Activated T-helper 17 cell treated with anti-CD3 and anti-CD28 coated beads, Interleukin-2, amount 50 U/mL, for 72 hours (primary cell): ENCODE results near the gene POLR3E. TPM values are rescaled to one million over a fixed set of nuclear protein-coding genes. Genes with fewer than 3 reads are reported as not detected.
A peak's percentile ranks its signal among the peaks of the same experiment; 100 is the strongest.
"Not testable (repeated sequence)": the region's sequence is repeated elsewhere in the genome, so short reads cannot be mapped to it uniquely, and the experiment has no call there.

ENCODE experiments used
- ATAC-seq: fragments of 150-1000 bp; cut with Tn5 transposase; replicated peaks from 2 replicates; pipeline ENCODE4 v1.10.0; 2021; ENCODE audit warnings: mild to moderate bottlenecking, moderate library complexity
- H3K27ac Mint-ChIP-seq: one replicate; pipeline ENCODE4 v1.8.0; 2022; ENCODE audit warnings: mixed read lengths
- H3K27me3 Mint-ChIP-seq: one replicate; pipeline ENCODE4 v1.8.0; 2022; ENCODE audit warnings: mixed read lengths
- H3K36me3 Mint-ChIP-seq: one replicate; pipeline ENCODE4 v1.8.0; 2022; ENCODE audit warnings: low read depth, mild to moderate bottlenecking, mixed read lengths
- H3K4me1 Mint-ChIP-seq: one replicate; pipeline ENCODE4 v1.8.0; 2022; ENCODE audit warnings: mixed read lengths
- H3K4me3 Mint-ChIP-seq: one replicate; pipeline ENCODE4 v1.8.0; 2022; ENCODE audit warnings: mild to moderate bottlenecking, mixed read lengths
- H3K9me3 Mint-ChIP-seq: one replicate; pipeline ENCODE4 v1.8.0; 2022; ENCODE audit warnings: mixed read lengths
- total RNA-seq, 2 donors: library from RNA; stranded (reverse); gene quantifications; one replicate each; pipeline ENCODE4 v1.2.3, GENCODE V29; 2022

Gene POLR3E
- total RNA-seq, 2 donors from 2014 or later: 48.9 to 76.2 TPM

DNA sequence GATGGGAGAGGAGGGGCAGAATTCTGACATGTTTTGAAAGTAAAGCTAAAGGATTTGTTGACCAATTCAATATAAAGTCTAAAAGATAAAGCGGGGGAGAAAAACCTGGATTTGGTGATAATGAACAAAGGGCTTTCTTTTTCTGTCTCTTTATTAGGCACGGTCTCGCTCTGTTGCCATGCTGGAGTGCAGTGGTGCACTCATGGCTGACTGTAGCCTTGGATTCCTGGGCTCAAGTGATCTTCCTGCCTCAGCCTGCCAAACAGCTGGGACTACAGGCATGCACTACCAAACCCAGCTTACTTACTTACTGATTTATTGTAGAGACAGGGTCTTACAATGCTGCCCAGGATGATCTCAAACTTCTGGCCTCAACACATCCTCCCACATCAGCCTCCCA lies 69.7 kb downstream of the POLR3E start:
- H3K36me3 Mint-ChIP-seq: peaks cover 80% of the 10 kb centered on the region
- no peaks in the 10 kb centered on the region for H3K27me3 Mint-ChIP-seq
- ATAC-seq: no peak
- peaks cover 40% of the 10 kb centered on the region for H3K4me1 Mint-ChIP-seq
- peak overlapping the region; percentile 76 for H3K27ac Mint-ChIP-seq
- H3K4me3 Mint-ChIP-seq: peak overlapping the region; percentile 23
- H3K9me3 Mint-ChIP-seq: no peaks in the 10 kb centered on the region

GRCh38 chr16:22368200-22368826 lies 71.1 kb downstream of the POLR3E start:
- H3K27ac Mint-ChIP-seq, H3K9me3 Mint-ChIP-seq, H3K27me3 Mint-ChIP-seq: not testable (repeated sequence)
- peaks cover 78% of the 10 kb centered on the region for H3K36me3 Mint-ChIP-seq
- peak; percentile 47 for ATAC-seq
- H3K4me1 Mint-ChIP-seq: peaks cover 51% of the 10 kb centered on the region
- peak overlapping the region; percentile 99 for H3K4me3 Mint-ChIP-seq

DNA sequence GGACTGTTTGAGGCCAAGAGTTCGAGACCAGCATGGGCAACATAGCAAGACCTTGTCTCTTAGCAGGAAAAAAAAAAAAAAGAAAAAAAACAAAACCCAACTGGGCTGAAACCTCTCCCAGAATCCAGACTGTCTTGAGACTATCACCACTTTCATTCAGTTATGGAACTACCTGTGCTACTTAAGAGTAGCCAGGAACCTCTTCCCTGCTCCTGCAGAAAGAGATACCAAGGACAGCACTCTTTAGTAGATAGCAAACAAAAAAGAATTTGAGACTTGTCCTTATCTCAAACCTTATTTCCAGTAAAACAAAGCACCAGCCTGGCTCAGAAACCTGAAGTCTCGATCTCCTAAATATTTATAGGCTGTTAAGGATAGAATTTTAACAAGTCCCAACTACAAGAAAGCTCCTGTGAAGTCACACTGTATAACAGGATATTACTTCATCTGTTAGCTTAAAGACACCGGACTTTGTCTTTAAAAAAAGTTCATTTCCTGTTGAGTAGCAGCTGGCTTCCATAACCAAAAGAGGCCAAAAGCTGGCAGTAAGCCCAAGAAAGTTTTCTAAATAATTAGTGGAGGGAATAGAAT lies 72.1 kb downstream of the POLR3E start:
- Mint-ChIP-seq H3K4me3 (peak overlapping the region; percentile 99), H3K4me1 (peaks cover 48% of the 10 kb centered on the region), H3K9me3 (no peaks in the 10 kb centered on the region), H3K36me3 (peaks cover 68% of the 10 kb centered on the region), H3K27ac (peak overlapping the region; percentile 63), H3K27me3 (no peaks in the 10 kb centered on the region)
- no peak for ATAC-seq

DNA sequence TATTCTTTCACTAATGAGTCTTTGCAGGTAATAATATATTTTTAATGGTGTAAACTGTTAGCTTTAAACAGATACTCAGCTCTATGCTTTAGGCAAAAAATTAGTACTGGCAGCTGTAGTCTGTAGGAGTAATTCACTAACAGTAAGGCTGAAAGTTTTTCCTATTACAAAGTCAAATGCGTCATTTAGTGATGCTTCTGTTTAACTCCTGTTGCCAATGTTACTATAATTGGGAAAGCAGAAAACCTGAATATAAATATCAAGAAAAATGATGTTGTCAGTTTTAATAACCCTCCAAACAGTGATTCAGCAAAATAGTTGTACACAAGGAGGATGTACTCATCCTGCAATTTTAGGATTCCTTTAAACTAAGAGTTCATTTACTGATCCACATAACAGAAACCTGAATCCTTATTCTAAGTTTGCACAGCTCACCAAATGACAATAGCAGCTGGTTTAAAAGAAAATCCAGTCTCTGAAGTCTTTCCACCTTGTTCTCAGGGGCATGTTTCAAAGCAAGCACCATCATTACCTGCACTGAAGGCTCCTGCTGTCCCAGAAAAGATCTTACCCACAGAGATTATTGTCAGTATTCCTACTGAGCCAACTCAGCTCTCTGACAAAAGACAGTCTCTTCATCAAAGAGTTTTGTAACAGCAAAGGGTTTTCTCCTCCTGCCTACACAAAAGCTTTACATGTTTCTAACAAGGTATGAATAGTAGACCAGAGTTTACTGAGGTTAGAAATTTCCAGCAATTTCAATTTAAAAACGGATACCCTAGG lies 73.0 kb downstream of the POLR3E start:
- Mint-ChIP-seq H3K36me3 (peaks cover 59% of the 10 kb centered on the region), H3K4me1 (peaks cover 43% of the 10 kb centered on the region), H3K9me3 (no peaks in the 10 kb centered on the region), H3K27me3 (no peaks in the 10 kb centered on the region), H3K4me3 (peak overlapping the region; percentile 99), H3K27ac (peak overlapping the region; percentile 68)
- ATAC-seq: no peak

GRCh38 chr16:22372882-22373661 lies 75.9 kb downstream of the POLR3E start:
- Mint-ChIP-seq H3K27ac (peak overlapping the region; percentile 98), H3K4me3 (peak overlapping the region; percentile 99), H3K4me1 (peaks cover 29% of the 10 kb centered on the region), H3K9me3 (no peaks in the 10 kb centered on the region), H3K27me3 (no peaks in the 10 kb centered on the region), H3K36me3 (peaks cover 44% of the 10 kb centered on the region)
- peak; percentile 17 for ATAC-seq

- ATAC-seq: peak; percentile 16
- Mint-ChIP-seq H3K27me3 (no peaks in the 10 kb centered on the region), H3K4me1 (peaks cover 25% of the 10 kb centered on the region), H3K27ac (peak overlapping the region; percentile 98), H3K4me3 (peak overlapping the region; percentile 99), H3K9me3 (no peaks in the 10 kb centered on the region), H3K36me3 (peaks cover 38% of the 10 kb centered on the region)
Observed at GRCh38 chr16:22373662-22374310, 76.6 kb downstream of the POLR3E start.

DNA sequence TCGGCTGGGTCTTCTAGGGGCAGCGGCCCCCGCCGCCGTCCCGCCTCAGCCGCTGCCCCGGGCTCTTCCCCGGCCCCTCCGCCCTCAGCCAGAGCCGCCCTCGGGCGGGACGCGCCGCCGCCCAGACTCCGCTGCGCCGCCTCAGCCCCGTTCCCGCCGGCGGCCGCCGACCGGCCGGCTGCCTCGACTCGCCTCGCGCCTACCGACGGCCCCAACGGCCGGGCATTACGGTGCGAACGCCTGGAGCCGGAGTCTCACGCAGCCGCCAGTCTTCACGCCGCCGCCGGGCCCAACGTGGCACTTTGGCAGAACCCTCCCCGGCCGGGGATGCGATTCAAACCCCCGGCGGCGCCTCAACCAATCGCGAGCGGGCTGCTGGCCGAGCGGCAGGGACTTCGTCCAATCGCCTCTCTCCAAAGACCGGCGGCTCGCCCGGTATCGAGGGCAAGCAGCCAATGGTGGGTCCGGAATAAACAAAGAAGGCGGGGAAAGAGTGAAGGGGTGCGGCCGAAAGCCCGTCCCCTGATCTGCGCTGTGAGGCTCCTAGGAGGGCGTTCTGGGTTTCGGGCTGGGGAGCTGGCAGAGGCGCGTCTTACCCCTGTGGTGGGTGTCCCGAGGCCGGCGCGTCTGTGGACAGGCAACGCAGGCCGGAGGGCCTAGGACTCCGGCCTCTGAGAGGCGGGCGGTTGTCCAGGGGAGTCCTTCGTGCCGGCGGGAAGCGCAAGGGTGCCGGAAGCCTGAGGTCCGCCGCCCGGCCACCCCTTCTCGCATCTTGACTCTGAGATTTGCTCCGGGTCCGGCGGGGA lies 77.3 kb downstream of the POLR3E start, which contains the start of gene CDR2:
TSS of gene CDR2 (minus strand) at position 309 of the 806 bp plus-strand sequence. CDS start 310 bp downstream, outside the sequence.
- peaks cover 31% of the 10 kb centered on the region for H3K36me3 Mint-ChIP-seq
- H3K4me3 Mint-ChIP-seq: peak within 1 kb of the TSS; percentile 99
- H3K27ac Mint-ChIP-seq: peak within 1 kb of the TSS; percentile 98
- ATAC-seq: peak; percentile 96
- H3K27me3 Mint-ChIP-seq: no peaks in the 10 kb centered on the region
- peaks cover 25% of the 10 kb centered on the region for H3K4me1 Mint-ChIP-seq
- no peaks in the 10 kb centered on the region for H3K9me3 Mint-ChIP-seq

DNA sequence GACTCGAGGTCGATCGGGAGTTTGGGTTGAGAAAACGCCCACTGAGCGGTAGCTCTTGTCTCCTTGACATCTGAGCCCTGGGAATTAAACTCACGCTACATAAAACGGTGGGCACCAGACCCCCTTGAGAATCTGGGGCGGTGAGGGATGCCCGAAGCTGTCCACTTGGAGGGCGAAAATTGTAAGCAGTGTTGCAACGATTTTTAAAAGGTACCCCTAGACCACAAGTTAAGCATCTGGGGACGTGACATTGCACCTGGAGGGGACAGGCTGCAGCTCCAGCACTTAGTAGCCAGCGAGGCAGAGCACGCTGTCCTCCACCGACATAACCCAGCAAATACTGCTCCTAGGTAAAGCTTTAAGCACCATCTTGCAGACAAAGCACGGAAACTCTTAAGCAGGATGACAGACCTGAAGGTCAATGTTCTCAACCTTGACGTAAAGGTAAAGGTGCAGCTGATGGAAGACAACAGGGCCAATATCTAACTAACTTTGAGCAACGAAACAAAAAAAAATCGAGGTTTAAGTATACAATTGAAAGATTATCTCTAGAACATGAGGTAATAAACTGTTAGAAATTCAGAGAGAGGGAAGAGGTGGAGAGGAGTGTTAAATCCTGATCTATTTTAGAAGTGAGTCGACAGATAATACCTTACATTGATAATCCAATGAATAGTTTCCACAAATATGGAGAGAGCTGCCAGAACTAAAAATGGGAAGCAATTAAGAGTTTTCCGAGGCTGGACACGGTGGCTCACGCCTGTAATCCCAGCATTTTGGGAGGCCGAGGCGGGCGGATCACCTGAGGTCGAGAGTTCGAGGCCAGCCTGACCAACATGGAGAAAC lies 78.1 kb downstream of the POLR3E start:
- Mint-ChIP-seq H3K27ac (peak overlapping the region; percentile 81), H3K9me3 (no peaks in the 10 kb centered on the region), H3K27me3 (no peaks in the 10 kb centered on the region), H3K4me3 (peak overlapping the region; percentile 99), H3K4me1 (peaks cover 25% of the 10 kb centered on the region), H3K36me3 (peaks cover 27% of the 10 kb centered on the region)
- ATAC-seq: no peak

- Mint-ChIP-seq H3K4me1 (peaks cover 24% of the 10 kb centered on the region), H3K36me3 (peaks cover 20% of the 10 kb centered on the region), H3K27me3 (no peaks in the 10 kb centered on the region), H3K27ac (no peak overlapping the region), H3K9me3 (no peaks in the 10 kb centered on the region), H3K4me3 (peak overlapping the region; percentile 99)
- no peak for ATAC-seq
Observed at GRCh38 chr16:22375963-22376640, 78.9 kb downstream of the POLR3E start.

GRCh38 chr16:22379656-22380055 lies 82.4 kb downstream of the POLR3E start:
- Mint-ChIP-seq H3K4me1 (peaks cover 5% of the 10 kb centered on the region), H3K36me3 (no peaks in the 10 kb centered on the region), H3K9me3 (no peaks in the 10 kb centered on the region), H3K27ac (no peak overlapping the region), H3K27me3 (no peaks in the 10 kb centered on the region), H3K4me3 (no peak overlapping the region)
- ATAC-seq: no peak

- H3K9me3 Mint-ChIP-seq: no peaks in the 10 kb centered on the region
- H3K27ac Mint-ChIP-seq: no peak overlapping the region
- no peak overlapping the region for H3K4me3 Mint-ChIP-seq
- no peaks in the 10 kb centered on the region for H3K27me3 Mint-ChIP-seq
- no peaks in the 10 kb centered on the region for H3K36me3 Mint-ChIP-seq
- peaks cover 1% of the 10 kb centered on the region for H3K4me1 Mint-ChIP-seq
- ATAC-seq: no peak
Observed at GRCh38 chr16:22380529-22380928, 83.3 kb downstream of the POLR3E start.

DNA sequence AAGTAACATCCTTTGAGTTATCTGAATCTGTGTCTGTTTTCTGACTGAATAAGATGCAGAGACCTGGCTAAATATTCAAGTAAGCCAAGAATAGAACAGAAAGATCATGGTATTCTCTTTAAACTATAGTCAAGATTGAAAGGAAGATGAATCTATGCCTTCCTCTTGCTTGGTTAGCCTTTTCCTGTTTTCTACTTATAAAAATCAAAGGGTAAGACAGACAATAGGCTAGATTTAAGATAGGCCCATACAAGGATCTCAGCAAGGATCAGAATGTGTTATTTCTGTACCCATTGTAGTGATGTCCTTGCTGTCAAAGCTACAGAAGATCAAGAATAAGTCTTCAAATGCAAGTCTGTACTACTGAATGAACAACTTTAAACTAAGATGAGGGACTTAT lies 84.2 kb downstream of the POLR3E start:
- H3K27me3 Mint-ChIP-seq: no peaks in the 10 kb centered on the region
- no peak for ATAC-seq
- H3K36me3 Mint-ChIP-seq: no peaks in the 10 kb centered on the region
- H3K27ac Mint-ChIP-seq: no peak overlapping the region
- H3K9me3 Mint-ChIP-seq: no peaks in the 10 kb centered on the region
- no peak overlapping the region for H3K4me3 Mint-ChIP-seq
- H3K4me1 Mint-ChIP-seq: no peaks in the 10 kb centered on the region
